IPS-15b (cell line): ENCODE measurements around the gene DCC.

Source experiments
- H3K27me3 ChIP-seq: one replicate; pipeline ENCODE4 v1.6.1; 2013; ENCODE audit warnings: low read length; ENCODE audit not compliant: control insufficient read depth, insufficient read depth
- H3K36me3 ChIP-seq: one replicate; pipeline ENCODE4 v1.6.1; 2013; ENCODE audit warnings: low read length; ENCODE audit not compliant: control insufficient read depth, insufficient read depth
- H3K4me1 ChIP-seq: one replicate; pipeline ENCODE4 v1.6.1; 2013; ENCODE audit warnings: mild to moderate bottlenecking, low read length; ENCODE audit not compliant: control insufficient read depth, insufficient read depth
- H3K4me3 ChIP-seq: one replicate; pipeline ENCODE4 v1.5.1; 2013; ENCODE audit warnings: low read depth, low read length
- H3K9ac ChIP-seq: one replicate; pipeline ENCODE4 v1.6.1; 2013; ENCODE audit warnings: low read depth, mild to moderate bottlenecking, low read length
- H3K9me3 ChIP-seq: one replicate; pipeline ENCODE4 v1.6.1; 2013; ENCODE audit warnings: mild to moderate bottlenecking, low read length; ENCODE audit not compliant: control insufficient read depth, insufficient read depth

Gene DCC

DNA sequence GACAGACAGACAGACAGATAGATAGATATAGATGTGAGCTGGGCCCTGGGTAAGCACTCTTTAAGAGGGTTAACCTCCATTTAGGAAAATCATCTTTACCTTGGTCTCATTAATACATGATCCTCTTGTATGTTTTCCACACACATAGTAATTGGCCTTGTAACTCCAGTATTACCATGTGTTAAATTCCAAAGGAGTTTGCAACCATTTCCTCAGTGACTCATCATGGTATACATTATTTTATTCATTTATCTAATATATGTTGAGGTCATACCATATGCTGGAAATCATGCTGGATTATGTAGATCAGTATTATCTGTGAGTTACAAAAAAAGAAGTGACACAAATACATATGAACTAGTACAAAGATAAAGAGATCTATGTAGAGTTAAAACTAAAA is 504.3 kb downstream of the DCC start:
- Histone ChIP-seq H3K9ac (no peak overlapping the region), H3K27me3 (no peaks in the 10 kb centered on the region), H3K9me3 (no peaks in the 10 kb centered on the region), H3K4me1 (no peaks in the 10 kb centered on the region), H3K4me3 (no peak overlapping the region), H3K36me3 (no peaks in the 10 kb centered on the region)

- no peaks in the 10 kb centered on the region for H3K36me3 ChIP-seq
- H3K27me3 ChIP-seq: no peaks in the 10 kb centered on the region
- H3K4me3 ChIP-seq: no peak overlapping the region
- no peaks in the 10 kb centered on the region for H3K4me1 ChIP-seq
- H3K9me3 ChIP-seq: no peaks in the 10 kb centered on the region
- H3K9ac ChIP-seq: no peak overlapping the region
Observed at GRCh38 chr18:52845036-52845435, 505.0 kb downstream of the DCC start.

- H3K4me3 ChIP-seq: no peak overlapping the region
- H3K4me1 ChIP-seq: no peaks in the 10 kb centered on the region
- H3K27me3 ChIP-seq: no peaks in the 10 kb centered on the region
- no peaks in the 10 kb centered on the region for H3K9me3 ChIP-seq
- no peak overlapping the region for H3K9ac ChIP-seq
- H3K36me3 ChIP-seq: no peaks in the 10 kb centered on the region
Observed at GRCh38 chr18:52850031-52850560, 510.1 kb downstream of the DCC start.

DNA sequence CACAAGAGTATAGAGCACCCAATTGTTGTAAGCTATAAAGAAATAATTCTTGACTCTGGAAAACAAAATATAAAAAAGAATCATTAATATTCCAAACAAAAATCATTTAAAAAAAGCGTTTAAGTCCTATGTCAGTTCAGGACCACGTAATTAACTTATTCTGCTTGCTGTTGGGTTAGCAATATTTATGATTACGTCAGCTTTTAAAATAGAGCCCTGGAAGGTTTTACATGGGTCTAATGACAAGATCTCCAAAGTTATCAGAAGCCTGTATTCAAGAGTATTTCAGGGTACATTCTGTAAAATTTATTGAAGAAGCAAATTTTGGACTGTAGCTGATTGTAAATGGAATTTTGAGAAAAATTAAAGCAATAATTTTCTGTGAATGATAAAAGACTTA is 521.6 kb downstream of the DCC start:
- Histone ChIP-seq H3K9ac (no peak overlapping the region), H3K9me3 (no peaks in the 10 kb centered on the region), H3K4me3 (no peak overlapping the region), H3K4me1 (no peaks in the 10 kb centered on the region), H3K36me3 (no peaks in the 10 kb centered on the region), H3K27me3 (no peaks in the 10 kb centered on the region)

DNA sequence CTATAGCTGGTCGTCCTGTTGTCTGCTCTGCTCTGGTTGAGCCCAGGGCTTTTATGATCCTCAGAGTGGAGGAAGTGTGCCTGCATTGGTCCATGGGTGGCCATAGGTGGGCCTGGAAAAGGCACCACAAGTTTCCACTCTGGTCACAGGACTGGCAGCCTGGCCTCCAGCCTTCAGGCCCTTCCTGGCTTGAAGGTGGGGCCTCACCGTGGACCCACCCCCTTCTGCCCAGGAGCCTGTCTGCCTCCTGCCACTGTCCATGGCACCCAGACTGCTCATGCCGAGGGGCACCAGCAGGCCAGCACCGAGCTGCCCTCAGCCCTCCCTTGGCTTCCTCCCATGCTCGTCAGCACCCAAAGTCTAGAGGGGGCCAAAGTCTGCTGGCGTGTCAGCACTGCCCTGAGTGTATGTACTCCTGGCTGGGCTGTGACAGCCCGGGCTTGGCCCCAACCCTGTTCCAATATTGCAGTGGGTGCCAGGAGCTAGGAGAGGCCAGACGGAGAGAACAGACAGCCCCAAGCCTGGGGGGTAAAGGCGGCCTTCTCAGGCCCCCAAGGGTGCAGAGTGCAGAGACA is 529.4 kb downstream of the DCC start:
- Histone ChIP-seq H3K4me3 (no peak overlapping the region), H3K36me3 (no peaks in the 10 kb centered on the region), H3K4me1 (no peaks in the 10 kb centered on the region), H3K9me3 (no peaks in the 10 kb centered on the region), H3K27me3 (no peaks in the 10 kb centered on the region), H3K9ac (no peak overlapping the region)

DNA sequence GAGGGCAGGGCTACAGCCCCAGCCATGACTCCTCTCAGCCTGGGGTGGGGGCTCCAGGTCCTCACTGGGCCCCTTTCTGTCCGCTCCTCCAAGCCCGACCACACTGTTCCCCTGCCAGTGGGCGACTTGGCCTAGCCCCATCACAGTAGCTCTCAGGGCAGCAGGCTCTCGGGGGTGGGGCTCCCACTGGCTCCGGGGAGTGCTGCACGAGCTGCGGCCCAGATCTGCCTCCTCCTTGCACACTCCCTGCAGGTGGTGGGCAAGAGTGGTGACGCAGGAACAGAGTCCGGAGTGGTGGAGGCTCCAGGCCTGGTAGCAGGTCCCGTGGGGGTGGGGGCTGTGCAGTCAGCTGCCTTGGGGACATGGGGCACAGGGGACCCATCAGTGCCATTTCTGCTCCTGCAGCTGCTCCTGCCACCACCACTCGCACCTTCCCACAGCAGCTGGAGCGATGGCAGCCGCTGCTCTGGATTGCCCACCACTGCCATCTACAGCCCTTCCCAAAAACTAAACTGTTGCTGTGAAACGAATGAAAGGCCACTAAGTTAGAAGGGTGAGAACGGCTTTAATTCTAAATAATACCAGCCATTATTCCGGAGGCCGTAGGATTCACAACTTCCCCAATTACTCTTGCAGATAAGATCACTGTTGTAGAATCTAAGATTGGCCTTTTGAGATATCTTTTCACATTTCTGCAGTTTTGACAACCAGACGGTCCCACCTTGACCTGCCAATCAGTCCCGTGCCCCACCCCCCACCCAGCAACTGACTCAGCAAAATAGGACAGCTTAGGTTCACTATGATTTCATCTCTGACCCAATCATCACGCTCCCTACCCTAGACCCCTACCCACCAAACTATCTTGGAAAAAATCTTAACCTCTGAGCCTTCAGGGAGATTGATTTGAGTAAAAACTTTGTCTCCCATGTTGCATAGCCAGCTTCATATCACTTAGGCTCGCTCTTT is 530.2 kb downstream of the DCC start:
- H3K9ac ChIP-seq: no peak overlapping the region
- H3K27me3 ChIP-seq: no peaks in the 10 kb centered on the region
- no peaks in the 10 kb centered on the region for H3K36me3 ChIP-seq
- no peak overlapping the region for H3K4me3 ChIP-seq
- H3K9me3 ChIP-seq: no peaks in the 10 kb centered on the region
- no peaks in the 10 kb centered on the region for H3K4me1 ChIP-seq

DNA sequence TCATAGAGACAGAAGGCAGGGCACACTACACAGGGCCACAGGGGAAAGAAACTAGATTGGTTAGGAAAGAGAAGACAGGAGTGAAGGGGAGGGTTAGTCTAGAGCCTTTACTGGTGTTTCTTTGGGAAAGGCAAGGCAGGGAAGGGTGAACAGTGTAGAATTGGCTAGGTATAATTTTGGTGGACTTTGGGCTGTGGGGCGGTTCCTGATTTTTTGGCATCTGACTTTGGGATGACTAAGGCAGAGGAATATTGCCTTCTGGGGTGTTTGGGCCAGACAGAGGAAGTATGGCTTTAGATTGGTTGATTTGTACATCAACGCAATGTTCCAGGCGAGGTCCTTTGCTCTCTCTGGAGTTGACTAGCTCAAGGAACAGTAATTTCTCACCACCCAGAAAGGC is 534.8 kb downstream of the DCC start:
- no peaks in the 10 kb centered on the region for H3K9me3 ChIP-seq
- no peak overlapping the region for H3K9ac ChIP-seq
- no peaks in the 10 kb centered on the region for H3K36me3 ChIP-seq
- H3K4me1 ChIP-seq: no peaks in the 10 kb centered on the region
- H3K27me3 ChIP-seq: no peaks in the 10 kb centered on the region
- H3K4me3 ChIP-seq: no peak overlapping the region

- Histone ChIP-seq H3K36me3 (no peaks in the 10 kb centered on the region), H3K9me3 (no peaks in the 10 kb centered on the region), H3K27me3 (no peaks in the 10 kb centered on the region), H3K4me3 (no peak overlapping the region), H3K9ac (no peak overlapping the region), H3K4me1 (no peaks in the 10 kb centered on the region)
Observed at GRCh38 chr18:52875725-52876124, 535.7 kb downstream of the DCC start.

DNA sequence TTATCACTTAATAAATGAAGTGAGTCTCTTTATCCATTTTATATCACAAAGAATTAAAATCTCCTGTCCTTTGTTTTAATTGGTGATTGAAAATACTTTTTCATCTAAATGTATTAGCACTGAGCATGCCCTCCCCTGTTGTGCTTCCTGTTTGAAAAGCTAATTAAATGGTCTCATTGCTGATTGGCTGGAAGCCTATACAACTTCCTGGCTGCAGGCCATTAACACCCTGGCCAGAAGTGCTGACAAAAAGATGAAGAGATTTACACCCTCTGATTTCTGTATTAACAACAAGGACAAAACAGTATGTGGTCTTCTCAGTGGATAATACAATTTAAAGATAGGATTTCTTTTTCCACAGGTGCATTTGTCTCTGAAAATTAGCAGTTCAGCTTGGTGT is 548.0 kb downstream of the DCC start:
- Histone ChIP-seq H3K9ac (no peak overlapping the region), H3K36me3 (no peaks in the 10 kb centered on the region), H3K27me3 (no peaks in the 10 kb centered on the region), H3K9me3 (no peaks in the 10 kb centered on the region), H3K4me3 (no peak overlapping the region), H3K4me1 (no peaks in the 10 kb centered on the region)

GRCh38 chr18:52894801-52895200 is 554.8 kb downstream of the DCC start:
- no peaks in the 10 kb centered on the region for H3K9me3 ChIP-seq
- no peaks in the 10 kb centered on the region for H3K36me3 ChIP-seq
- no peak overlapping the region for H3K4me3 ChIP-seq
- no peak overlapping the region for H3K9ac ChIP-seq
- H3K27me3 ChIP-seq: no peaks in the 10 kb centered on the region
- no peaks in the 10 kb centered on the region for H3K4me1 ChIP-seq

GRCh38 chr18:52897611-52898484 is 557.9 kb downstream of the DCC start:
- H3K36me3 ChIP-seq: no peaks in the 10 kb centered on the region
- no peak overlapping the region for H3K4me3 ChIP-seq
- no peaks in the 10 kb centered on the region for H3K27me3 ChIP-seq
- H3K9me3 ChIP-seq: no peaks in the 10 kb centered on the region
- H3K4me1 ChIP-seq: no peaks in the 10 kb centered on the region
- no peak overlapping the region for H3K9ac ChIP-seq
